T-helper 1 cell treated with Interleukin-12 subunit alpha and Interleukin-12 subunit beta and Interleukin-4 antibody, amounts not matched to agents 30 μg/mL and 1 μg/mL, for 36 hours (primary cell): ENCODE measurements around the gene DENND1A.

Experiments
- H3K27ac Mint-ChIP-seq: one replicate; pipeline ENCODE4 v1.8.0; 2021; ENCODE audit warnings: mild to moderate bottlenecking, mixed read lengths
- H3K27me3 Mint-ChIP-seq: one replicate; pipeline ENCODE4 v1.8.0; 2021; ENCODE audit warnings: low read depth, mixed read lengths
- H3K36me3 Mint-ChIP-seq: one replicate; pipeline ENCODE4 v1.8.0; 2021; ENCODE audit warnings: low read depth, mixed read lengths
- H3K4me1 Mint-ChIP-seq: one replicate; pipeline ENCODE4 v1.8.0; 2021; ENCODE audit warnings: low read depth, mixed read lengths
- H3K4me3 Mint-ChIP-seq: one replicate; pipeline ENCODE4 v1.8.0; 2021; ENCODE audit warnings: mild to moderate bottlenecking, moderate library complexity, mixed read lengths
- H3K9me3 Mint-ChIP-seq: one replicate; pipeline ENCODE4 v1.8.0; 2021; ENCODE audit warnings: mixed read lengths

Gene DENND1A

DNA sequence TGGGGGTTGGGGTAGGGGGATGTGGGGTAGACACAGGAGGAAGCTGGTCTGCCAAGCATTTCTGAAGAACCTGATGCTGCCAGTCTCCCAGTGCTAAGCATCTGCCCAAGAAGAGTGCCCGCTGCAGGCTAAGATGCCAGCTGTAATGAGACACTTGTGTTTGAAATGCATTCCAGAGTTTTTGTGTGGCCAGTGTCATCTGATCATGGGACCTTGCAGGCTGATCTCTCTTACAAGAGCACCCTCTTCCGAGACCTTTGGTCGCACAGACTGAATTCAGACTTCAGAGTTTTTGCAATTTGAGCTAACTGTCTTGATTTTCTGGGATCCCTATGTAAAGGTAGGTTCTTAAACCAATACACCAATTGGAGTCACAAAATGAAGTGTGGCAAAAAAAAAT, 58.1 kb downstream of the DENND1A start:
- Mint-ChIP-seq H3K27me3 (no peaks in the 10 kb centered on the region), H3K36me3 (peaks cover 7% of the 10 kb centered on the region), H3K9me3 (no peaks in the 10 kb centered on the region), H3K4me3 (no peak overlapping the region), H3K4me1 (peaks cover 7% of the 10 kb centered on the region), H3K27ac (no peak overlapping the region)

GRCh38 chr9:123868002-123868401, 61.9 kb downstream of the DENND1A start:
- no peak overlapping the region for H3K27ac Mint-ChIP-seq
- H3K36me3 Mint-ChIP-seq, result peaks cover 3% of the 10 kb centered on the region
- no peaks in the 10 kb centered on the region for H3K9me3 Mint-ChIP-seq
- H3K4me3 Mint-ChIP-seq, result no peak overlapping the region
- H3K4me1 Mint-ChIP-seq, result peaks cover 7% of the 10 kb centered on the region
- no peaks in the 10 kb centered on the region for H3K27me3 Mint-ChIP-seq

DNA sequence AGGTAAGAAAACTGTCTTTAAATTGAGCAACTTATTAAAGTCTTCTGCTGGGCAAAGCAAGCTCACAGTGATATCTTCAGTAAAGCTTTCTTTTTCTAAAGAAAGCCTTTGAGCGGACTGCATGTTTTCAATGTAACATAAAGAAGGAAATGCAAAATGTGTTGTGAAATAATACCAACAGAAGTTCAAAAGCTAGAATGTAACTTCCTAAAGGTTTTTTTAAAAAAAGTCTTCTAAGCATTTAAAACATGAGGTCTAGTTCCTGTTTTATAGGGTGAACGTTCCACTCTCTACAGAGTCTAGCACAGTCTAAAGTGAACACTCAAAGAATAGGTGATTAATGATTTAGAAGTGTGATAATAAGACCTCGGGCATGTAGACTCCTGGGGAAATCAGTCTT, 62.9 kb downstream of the DENND1A start:
- H3K27ac Mint-ChIP-seq, result no peak overlapping the region

GRCh38 chr9:123866497-123866896, 63.4 kb downstream of the DENND1A start:
- no peak overlapping the region for H3K4me3 Mint-ChIP-seq
- no peaks in the 10 kb centered on the region for H3K27me3 Mint-ChIP-seq
- peaks cover 7% of the 10 kb centered on the region for H3K4me1 Mint-ChIP-seq
- H3K27ac Mint-ChIP-seq, result no peak overlapping the region
- H3K9me3 Mint-ChIP-seq, result no peaks in the 10 kb centered on the region
- H3K36me3 Mint-ChIP-seq, result peaks cover 3% of the 10 kb centered on the region

More for the DNA sequence above, 62.9 kb downstream of the DENND1A start:
- H3K4me1 Mint-ChIP-seq, result peaks cover 7% of the 10 kb centered on the region
- H3K9me3 Mint-ChIP-seq, result no peaks in the 10 kb centered on the region
- H3K4me3 Mint-ChIP-seq, result no peak overlapping the region
- peaks cover 3% of the 10 kb centered on the region for H3K36me3 Mint-ChIP-seq
- no peaks in the 10 kb centered on the region for H3K27me3 Mint-ChIP-seq

DNA sequence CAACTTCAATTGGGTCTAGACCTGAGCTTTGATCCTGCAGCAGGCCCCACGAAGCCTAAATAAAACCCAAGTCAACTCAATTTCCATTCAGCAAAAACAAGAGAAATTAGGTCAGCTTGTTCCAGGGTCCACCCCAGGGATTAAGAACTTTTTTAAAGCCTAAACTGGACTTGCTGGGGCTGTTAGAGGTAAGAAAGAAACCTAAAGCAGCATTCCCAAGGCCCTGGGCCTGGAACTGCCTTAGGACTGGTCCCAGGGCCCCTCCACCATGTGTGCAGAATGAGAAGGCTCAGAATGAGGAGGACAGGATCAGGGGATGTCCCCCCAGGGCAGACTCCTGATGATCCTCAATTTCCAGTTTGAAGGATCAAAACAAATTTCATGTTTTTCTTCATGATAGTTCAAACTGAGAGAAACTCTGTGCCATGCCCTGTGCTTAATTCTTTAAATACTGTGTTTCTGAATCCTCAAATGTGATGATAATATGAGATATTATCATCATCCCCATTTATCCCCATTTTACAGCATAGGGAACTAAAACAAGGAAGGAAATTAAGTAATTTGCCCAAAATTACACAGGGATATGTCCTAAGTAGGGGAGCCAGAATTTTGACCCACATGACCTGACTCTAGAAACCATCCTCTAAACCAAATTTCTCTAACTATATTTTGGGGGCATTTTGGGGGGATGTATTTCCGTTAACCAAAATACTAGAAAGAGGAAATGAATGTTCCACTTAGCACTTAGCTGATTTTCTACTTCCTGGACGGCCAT, 64.5 kb downstream of the DENND1A start:
- H3K36me3 Mint-ChIP-seq, result peaks cover 3% of the 10 kb centered on the region
- no peak overlapping the region for H3K27ac Mint-ChIP-seq
- no peaks in the 10 kb centered on the region for H3K27me3 Mint-ChIP-seq
- no peaks in the 10 kb centered on the region for H3K9me3 Mint-ChIP-seq
- H3K4me1 Mint-ChIP-seq, result peaks cover 7% of the 10 kb centered on the region
- no peak overlapping the region for H3K4me3 Mint-ChIP-seq

DNA sequence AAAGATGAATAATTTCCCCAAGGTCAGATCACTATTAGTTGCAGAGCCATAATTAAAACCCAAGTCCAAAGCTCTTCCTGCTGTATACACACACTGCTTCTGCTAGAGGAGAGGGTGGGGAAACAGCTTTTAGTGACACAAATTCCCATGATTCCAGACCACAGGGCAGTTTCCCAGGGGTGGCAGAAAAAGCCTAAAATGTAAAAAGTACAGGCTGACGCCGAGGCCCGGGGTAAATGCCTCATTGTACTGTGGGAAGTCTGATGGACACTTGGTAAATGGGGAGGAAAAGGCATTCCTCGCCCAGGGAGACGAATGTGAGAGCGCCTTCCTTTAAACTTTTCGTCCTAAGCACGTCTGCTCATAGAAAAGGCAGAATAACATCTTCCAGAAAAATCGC, 65.7 kb downstream of the DENND1A start:
- Mint-ChIP-seq H3K27me3 (no peaks in the 10 kb centered on the region), H3K4me3 (no peak overlapping the region), H3K27ac (no peak overlapping the region), H3K9me3 (no peaks in the 10 kb centered on the region), H3K36me3 (peaks cover 3% of the 10 kb centered on the region), H3K4me1 (peaks cover 7% of the 10 kb centered on the region)

DNA sequence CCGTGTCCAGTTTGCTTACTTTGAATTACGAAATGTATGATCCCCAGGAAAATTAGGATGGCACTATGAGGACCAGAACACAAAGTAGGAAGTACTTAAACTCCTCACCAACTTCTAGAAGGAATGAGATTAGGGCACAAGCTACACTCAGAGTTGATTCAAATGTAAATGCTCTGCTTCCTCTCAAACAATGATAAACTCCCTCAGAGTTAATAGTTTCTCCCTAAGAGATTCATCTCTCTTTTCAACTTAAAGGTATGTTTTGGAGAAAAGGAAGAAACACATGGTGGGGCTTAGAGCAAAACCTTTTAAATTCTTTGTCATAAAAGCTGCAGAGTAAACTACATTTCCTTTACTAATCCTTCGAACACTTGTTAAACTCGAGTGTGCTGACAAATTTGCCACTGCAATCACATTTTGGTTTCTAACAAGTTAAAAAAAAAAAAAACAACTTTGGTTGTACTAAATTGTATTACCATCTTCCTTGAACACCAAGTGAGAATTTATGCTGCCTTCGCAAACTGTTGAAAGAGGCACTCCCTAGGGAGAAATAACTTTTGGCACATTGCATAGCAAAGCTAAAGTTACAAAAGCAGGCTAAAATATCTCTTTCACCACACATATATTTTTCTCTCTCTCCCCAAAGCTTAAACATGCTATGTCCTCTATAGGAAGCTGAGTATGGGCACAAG, 66.6 kb downstream of the DENND1A start:
- Mint-ChIP-seq H3K27me3 (no peaks in the 10 kb centered on the region), H3K4me1 (peaks cover 7% of the 10 kb centered on the region), H3K27ac (no peak overlapping the region), H3K4me3 (no peak overlapping the region), H3K9me3 (no peaks in the 10 kb centered on the region), H3K36me3 (peaks cover 3% of the 10 kb centered on the region)

DNA sequence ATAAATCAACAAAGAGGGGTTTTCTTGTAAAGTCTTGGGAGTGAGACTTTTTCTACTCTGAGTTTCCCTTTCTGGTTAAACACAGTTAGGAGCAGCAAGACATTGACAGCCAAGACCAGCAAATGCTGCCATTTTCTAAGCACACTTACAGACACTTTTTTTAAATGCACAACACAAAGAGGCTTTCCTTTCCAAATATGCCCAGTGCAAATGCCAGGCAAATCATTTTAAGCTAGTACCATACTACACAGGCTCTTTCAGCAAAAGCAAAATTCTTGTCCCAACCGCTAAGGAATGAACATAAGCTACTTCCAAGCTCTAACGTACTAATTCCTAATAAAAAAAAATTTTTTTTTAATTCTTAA, 68.2 kb downstream of the DENND1A start:
- H3K27me3 Mint-ChIP-seq, result no peaks in the 10 kb centered on the region
- H3K4me3 Mint-ChIP-seq, result no peak overlapping the region
- H3K36me3 Mint-ChIP-seq, result peaks cover 4% of the 10 kb centered on the region
- H3K27ac Mint-ChIP-seq, result no peak overlapping the region
- H3K4me1 Mint-ChIP-seq, result no peaks in the 10 kb centered on the region
- no peaks in the 10 kb centered on the region for H3K9me3 Mint-ChIP-seq

GRCh38 chr9:123861086-123861755, 68.7 kb downstream of the DENND1A start:
- peaks cover 7% of the 10 kb centered on the region for H3K36me3 Mint-ChIP-seq
- no peaks in the 10 kb centered on the region for H3K9me3 Mint-ChIP-seq
- no peak overlapping the region for H3K27ac Mint-ChIP-seq
- no peaks in the 10 kb centered on the region for H3K27me3 Mint-ChIP-seq
- no peaks in the 10 kb centered on the region for H3K4me1 Mint-ChIP-seq
- H3K4me3 Mint-ChIP-seq, result no peak overlapping the region

- Mint-ChIP-seq H3K4me1 (no peaks in the 10 kb centered on the region), H3K27me3 (no peaks in the 10 kb centered on the region), H3K36me3 (peaks cover 7% of the 10 kb centered on the region), H3K9me3 (no peaks in the 10 kb centered on the region), H3K27ac (no peak overlapping the region), H3K4me3 (no peak overlapping the region)
These were observed 69.3 kb downstream of the DENND1A start for GRCh38 chr9:123860603-123861002.

GRCh38 chr9:123852403-123852802, 77.5 kb downstream of the DENND1A start:
- peaks cover 16% of the 10 kb centered on the region for H3K36me3 Mint-ChIP-seq
- no peak overlapping the region for H3K27ac Mint-ChIP-seq
- no peaks in the 10 kb centered on the region for H3K4me1 Mint-ChIP-seq
- no peaks in the 10 kb centered on the region for H3K27me3 Mint-ChIP-seq
- H3K4me3 Mint-ChIP-seq, result no peak overlapping the region
- H3K9me3 Mint-ChIP-seq, result peaks cover 10% of the 10 kb centered on the region

- Mint-ChIP-seq H3K9me3 (peaks cover 15% of the 10 kb centered on the region), H3K27me3 (no peaks in the 10 kb centered on the region), H3K4me3 (no peak overlapping the region), H3K4me1 (no peaks in the 10 kb centered on the region), H3K36me3 (peaks cover 17% of the 10 kb centered on the region), H3K27ac (no peak overlapping the region)
These were observed 78.1 kb downstream of the DENND1A start for GRCh38 chr9:123851851-123852250.

- no peaks in the 10 kb centered on the region for H3K4me1 Mint-ChIP-seq
- peaks cover 27% of the 10 kb centered on the region for H3K9me3 Mint-ChIP-seq
- H3K27me3 Mint-ChIP-seq, result no peaks in the 10 kb centered on the region
- peaks cover 13% of the 10 kb centered on the region for H3K36me3 Mint-ChIP-seq
- no peak overlapping the region for H3K4me3 Mint-ChIP-seq
- H3K27ac Mint-ChIP-seq, result no peak overlapping the region
These were observed 81.4 kb downstream of the DENND1A start for GRCh38 chr9:123848447-123849085.

- Mint-ChIP-seq H3K4me3 (no peak overlapping the region), H3K4me1 (no peaks in the 10 kb centered on the region), H3K9me3 (peaks cover 31% of the 10 kb centered on the region), H3K27me3 (no peaks in the 10 kb centered on the region), H3K27ac (no peak overlapping the region), H3K36me3 (peaks cover 13% of the 10 kb centered on the region)
These were observed 83.0 kb downstream of the DENND1A start for GRCh38 chr9:123846966-123847365.
